Fibroblast of the aortic adventitia (primary cell): Measurements from ENCODE around the gene SC5D. TPM values are rescaled to one million over a fixed set of nuclear protein-coding genes. Genes with fewer than 3 reads are reported as not detected.

Experiments used
- DNase-seq: peaks from one replicate; pipeline ENCODE4 v3.0.0-alpha.2; 2010; ENCODE audit warnings: low read depth
- H3K4me3 ChIP-seq: 2 replicates; pipeline ENCODE4 v1.5.1; 2011; ENCODE audit warnings: low read depth, mild to moderate bottlenecking, control low read depth, low read length, moderate library complexity
- total RNA-seq: library from RNA; depleted of rRNA; stranded (reverse); fragments of >200 nt; gene quantifications from 2 replicates; pipeline ENCODE4 v1.2.3, GENCODE V29; 2012; ENCODE audit warnings: low replicate concordance
- TF ChIP-seq, protein P1 (sequence below): IDR thresholded peaks from 2 replicates; pipeline ENCODE4 v1.5.1; 2011; ENCODE audit warnings: mild to moderate bottlenecking, low read length, control low read depth, inconsistent platforms; ENCODE audit not compliant: insufficient read depth

The SC5D gene
- total RNA-seq, 1 donor: 43.8 TPM

- TF ChIP-seq, protein P1, sequence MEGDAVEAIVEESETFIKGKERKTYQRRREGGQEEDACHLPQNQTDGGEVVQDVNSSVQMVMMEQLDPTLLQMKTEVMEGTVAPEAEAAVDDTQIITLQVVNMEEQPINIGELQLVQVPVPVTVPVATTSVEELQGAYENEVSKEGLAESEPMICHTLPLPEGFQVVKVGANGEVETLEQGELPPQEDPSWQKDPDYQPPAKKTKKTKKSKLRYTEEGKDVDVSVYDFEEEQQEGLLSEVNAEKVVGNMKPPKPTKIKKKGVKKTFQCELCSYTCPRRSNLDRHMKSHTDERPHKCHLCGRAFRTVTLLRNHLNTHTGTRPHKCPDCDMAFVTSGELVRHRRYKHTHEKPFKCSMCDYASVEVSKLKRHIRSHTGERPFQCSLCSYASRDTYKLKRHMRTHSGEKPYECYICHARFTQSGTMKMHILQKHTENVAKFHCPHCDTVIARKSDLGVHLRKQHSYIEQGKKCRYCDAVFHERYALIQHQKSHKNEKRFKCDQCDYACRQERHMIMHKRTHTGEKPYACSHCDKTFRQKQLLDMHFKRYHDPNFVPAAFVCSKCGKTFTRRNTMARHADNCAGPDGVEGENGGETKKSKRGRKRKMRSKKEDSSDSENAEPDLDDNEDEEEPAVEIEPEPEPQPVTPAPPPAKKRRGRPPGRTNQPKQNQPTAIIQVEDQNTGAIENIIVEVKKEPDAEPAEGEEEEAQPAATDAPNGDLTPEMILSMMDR: no peak
- no peak overlapping the region for H3K4me3 ChIP-seq
- no peak for DNase-seq
These were observed 49.0 kb downstream of the SC5D start for GRCh38 chr11:121341609-121342008.

GRCh38 chr11:121344824-121345223 is 52.3 kb downstream of the SC5D start:
- no peak for DNase-seq
- TF ChIP-seq, protein P1: no peak
- no peak overlapping the region for H3K4me3 ChIP-seq

GRCh38 chr11:121347094-121347493 is 54.5 kb downstream of the SC5D start:
- TF ChIP-seq, protein P1: no peak
- no peak for DNase-seq
- no peak overlapping the region for H3K4me3 ChIP-seq

DNA sequence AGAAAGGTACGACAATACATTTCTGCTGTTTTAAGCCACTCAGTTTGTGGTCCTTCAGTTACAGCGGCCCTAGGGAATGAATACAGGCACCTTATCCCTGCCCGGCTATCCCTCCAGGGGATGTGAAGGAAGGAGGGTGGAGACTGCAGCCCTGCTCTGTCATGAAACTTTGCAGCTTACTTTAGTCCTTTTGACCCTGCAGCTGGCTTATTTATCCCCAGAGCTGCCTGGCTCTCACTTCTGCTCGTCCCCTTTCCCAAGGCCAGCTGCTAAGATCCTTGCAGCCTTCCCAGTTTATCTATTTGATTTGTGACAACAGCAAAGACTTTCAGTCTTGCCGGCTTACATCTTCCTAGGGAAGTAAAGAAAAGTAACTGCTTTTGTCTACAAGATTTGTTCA is 55.2 kb downstream of the SC5D start:
- TF ChIP-seq, protein P1: no peak
- H3K4me3 ChIP-seq: no peak overlapping the region
- no peak for DNase-seq

DNA sequence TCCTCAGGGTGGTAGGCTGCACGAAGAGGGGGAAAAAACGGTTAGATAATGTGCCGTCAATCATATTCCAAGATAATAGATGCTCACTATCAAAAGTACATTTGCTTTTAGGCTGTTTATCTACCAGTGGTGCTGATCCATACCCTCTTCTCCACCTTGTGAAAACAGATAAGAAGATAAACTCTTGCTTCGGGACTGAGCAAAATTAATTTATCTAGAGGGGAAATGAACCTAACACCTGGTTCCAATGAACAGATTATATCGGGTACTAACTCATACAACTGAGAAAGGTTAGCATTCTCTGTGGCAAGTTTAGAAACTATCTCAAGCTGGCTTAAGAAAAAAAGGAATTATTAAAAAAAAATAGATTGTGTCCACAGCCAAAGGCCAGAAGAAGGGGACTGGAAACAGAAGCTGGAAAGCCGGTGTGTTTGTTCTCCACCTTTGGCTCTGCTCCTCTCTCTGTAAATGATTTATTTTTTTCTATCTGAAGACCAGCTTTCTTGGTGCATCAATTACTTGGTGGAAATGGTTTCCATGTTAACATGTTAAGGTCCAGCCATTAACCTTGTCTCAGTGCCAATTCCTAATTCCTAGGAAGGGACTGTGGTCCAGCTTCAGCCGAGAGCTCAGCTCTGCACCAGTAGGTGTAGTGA is 55.8 kb downstream of the SC5D start:
- no peak overlapping the region for H3K4me3 ChIP-seq
- DNase-seq: no peak
- TF ChIP-seq, protein P1: no peak

DNA sequence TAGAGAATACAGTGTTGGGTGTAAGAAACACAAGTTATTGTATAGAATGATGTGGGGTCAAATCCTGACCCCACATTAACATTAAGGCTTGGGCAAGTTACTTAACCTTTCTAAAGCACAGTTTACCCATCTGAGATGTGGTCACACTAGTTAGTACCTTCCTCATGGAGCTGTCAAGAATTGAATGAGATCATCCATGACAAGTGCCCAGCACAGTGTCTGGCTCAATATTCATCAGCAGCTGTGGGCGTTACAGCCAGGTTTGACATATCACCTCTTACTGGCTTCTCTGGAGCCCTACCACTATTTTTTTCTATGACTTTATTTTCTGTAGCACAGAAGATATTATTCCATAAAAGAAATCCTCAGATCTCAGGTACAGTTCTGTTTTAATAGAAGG is 57.2 kb downstream of the SC5D start:
- DNase-seq: no peak
- TF ChIP-seq, protein P1: no peak
- H3K4me3 ChIP-seq: no peak overlapping the region
